Right ventricle myocardium superior (tissue), 1 donor: ENCODE results near the gene MEGF10. TPM values are rescaled to one million over a fixed set of nuclear protein-coding genes. Genes with fewer than 3 reads are reported as not detected.

Experiments used
- ATAC-seq: fragments of 200-7000 bp; cut with Tn5 transposase; one replicate; pipeline ENCODE4 v1.9.1; 2020; ENCODE audit warnings: mild to moderate bottlenecking; ENCODE audit not compliant: poor library complexity
- DNase-seq: peaks from one replicate; pipeline ENCODE4 v3.0.0-alpha.2; 2020
- intact Hi-C: fragments of 100-400 bp; cut with DNase I; formaldehyde crosslinking; loops from one replicate; pipeline ENCODE4 v1.11.2; 2022
- total RNA-seq: library from RNA; stranded (reverse); fragmentation: NEBNext Ultra II Directional; extraction: Animal tissue kit (Norgen Biotek cat#: 25700); gene quantifications from one replicate; pipeline ENCODE4 v1.2.1, GENCODE V29; 2021
- donor health status: DM: no; HTN: yes; CAD: no; lungs with severe emphysema.

Gene MEGF10
- total RNA-seq, 1 donor from 2014 or later, result 0.78 TPM

DNA sequence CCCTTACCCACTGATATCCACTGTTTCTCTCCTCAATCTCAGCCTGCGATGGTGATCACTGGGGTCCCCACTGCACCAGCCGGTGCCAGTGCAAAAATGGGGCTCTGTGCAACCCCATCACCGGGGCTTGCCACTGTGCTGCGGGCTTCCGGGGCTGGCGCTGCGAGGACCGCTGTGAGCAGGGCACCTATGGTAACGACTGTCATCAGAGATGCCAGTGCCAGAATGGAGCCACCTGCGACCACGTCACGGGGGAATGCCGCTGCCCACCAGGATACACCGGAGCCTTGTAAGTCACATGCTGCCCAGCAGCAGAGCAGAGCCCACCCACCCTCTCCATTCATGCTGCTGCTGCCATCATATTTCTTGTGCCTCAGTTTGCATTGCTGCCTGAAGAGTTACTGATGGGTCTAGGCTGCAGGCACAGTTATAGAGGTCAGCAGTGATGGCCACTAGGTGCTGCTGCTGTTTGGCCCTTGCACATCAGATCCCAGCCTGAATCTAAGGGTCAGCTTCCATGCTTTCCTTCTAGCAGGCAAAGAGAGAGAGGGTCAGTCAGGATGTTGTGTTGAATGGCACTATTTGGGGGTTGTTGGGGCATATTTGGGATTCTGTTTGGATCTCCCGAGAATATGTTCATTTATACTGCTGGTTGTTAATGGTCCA is 106.0 kb downstream of the MEGF10 start:
- ATAC-seq, result no peak
- no peak for DNase-seq
- intact Hi-C loops, result no loop called here

- no peak for ATAC-seq
- no peak for DNase-seq
- intact Hi-C loops, result no loop called here
Measured at GRCh38 chr5:127398508-127398907, 107.9 kb downstream of the MEGF10 start.

DNA sequence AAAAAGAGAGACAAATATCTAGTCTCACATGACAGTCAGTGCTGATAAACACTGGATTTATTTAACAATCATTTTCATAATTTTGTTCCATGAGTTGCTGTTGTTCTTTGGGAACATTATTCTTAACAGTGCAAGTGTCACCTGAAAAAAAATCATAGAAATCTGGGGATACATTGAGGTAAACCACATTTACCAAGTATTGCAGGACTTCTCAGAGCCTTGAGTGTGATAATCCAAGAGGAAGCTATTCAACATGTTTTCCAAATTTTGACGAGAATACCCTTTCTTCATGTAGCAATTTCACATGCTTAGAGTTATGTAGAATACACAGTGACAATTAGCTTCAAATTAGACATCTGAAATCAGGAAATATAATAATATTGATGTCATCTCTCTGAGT is 108.5 kb downstream of the MEGF10 start:
- DNase-seq (no peak), ATAC-seq (no peak)
- intact Hi-C loops, result no loop called here

DNA sequence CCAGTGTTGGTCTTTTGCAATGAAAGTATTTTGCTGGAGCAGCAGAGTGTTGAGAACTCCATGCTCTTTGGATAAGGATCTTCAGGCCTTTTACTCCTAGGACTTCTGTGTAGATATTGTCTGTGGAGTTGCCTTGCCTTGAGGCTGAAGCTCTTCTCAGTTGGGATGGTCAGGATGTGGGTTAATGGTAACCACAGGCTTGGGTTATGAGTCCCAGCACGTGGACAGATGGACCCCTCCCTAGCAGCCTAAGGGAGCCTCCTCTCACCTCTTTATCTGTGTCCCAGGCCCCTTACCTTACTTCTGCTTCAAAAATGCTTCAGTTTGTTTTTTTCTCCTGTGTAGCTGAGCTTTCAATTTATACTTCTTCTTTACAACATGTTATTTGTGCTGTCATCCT is 109.9 kb downstream of the MEGF10 start:
- DNase-seq, result no peak
- intact Hi-C loops, result no loop called here
- ATAC-seq, result no peak

DNA sequence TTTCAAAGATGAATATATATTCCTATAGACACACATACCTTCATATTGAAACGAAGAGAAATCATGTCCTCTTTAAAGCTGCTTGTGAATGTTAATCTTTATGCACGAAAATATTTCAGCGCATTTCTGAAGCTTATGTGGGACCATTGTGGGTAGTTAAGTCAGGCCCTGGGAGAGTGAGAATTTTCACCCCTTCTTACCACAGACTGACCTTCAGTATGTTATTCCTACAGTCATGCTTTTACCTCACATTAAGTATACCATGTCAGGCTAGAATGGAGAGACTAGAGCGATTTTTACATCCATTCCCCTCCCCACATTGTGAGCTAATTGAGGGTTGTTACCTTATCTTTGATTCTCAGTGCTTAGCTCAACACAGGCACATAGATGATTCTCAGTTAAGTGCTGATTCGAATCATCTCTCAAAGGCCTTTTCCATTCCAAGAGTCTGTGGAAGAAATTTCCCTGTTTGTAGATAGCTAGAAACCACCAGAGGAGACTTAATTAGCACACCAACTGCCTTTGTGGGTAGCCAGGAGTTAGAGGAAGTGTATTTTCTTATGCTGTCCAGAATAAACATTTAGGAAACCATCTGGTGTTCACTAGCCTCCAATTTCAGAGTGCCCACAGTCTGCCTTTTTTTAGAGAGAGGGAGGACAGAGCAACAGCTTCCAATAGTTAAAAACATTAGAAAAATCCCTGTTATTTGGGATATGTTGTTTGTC is 110.5 kb downstream of the MEGF10 start:
- DNase-seq (no peak), ATAC-seq (no peak)
- intact Hi-C loops, result no loop called here

- intact Hi-C loops, result no loop called here
- ATAC-seq (no peak), DNase-seq (no peak)
Measured at GRCh38 chr5:127402361-127402760, 111.8 kb downstream of the MEGF10 start.

- ATAC-seq, result no peak
- intact Hi-C loops, result no loop called here
- DNase-seq, result no peak
Measured at GRCh38 chr5:127404190-127404589, 113.6 kb downstream of the MEGF10 start.

GRCh38 chr5:127406326-127407121 is 115.9 kb downstream of the MEGF10 start:
- ATAC-seq (peak; percentile 45), DNase-seq (no peak)
- intact Hi-C loops, result no loop called here

DNA sequence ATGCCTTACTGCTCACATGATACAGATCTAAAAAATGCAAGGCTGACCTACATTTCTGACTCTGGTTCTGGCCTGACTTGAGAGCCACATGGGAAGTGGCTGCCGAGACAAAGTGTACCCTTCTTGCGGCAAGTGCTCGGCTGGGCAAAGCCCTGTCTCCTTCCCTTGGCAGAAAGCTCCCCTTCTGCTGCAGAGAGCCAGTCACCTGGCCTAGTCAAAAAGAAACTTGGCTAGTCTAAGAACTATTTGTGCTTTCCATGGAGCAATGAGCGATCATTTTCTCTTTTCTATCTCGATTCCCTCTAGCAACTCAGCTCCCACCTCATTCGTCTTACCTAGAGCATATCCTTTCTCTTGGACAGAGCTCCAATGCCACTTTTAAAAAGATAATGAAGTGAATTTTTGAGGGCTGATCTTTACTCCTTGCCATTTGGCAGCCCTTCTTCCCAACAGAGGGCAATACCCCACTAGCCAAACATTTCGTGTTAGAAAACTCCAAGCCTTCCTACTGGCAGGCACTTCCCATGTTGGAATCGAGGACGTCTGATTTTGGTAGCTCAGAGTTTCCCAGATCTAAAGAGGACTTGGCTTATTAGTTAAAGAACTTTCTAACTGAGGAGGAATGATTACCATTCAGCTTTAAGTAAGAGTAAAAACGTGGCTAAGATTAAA is 118.8 kb downstream of the MEGF10 start:
- DNase-seq (peak; percentile 39), ATAC-seq (peak; percentile 83)
- intact Hi-C loops, result no loop called here

DNA sequence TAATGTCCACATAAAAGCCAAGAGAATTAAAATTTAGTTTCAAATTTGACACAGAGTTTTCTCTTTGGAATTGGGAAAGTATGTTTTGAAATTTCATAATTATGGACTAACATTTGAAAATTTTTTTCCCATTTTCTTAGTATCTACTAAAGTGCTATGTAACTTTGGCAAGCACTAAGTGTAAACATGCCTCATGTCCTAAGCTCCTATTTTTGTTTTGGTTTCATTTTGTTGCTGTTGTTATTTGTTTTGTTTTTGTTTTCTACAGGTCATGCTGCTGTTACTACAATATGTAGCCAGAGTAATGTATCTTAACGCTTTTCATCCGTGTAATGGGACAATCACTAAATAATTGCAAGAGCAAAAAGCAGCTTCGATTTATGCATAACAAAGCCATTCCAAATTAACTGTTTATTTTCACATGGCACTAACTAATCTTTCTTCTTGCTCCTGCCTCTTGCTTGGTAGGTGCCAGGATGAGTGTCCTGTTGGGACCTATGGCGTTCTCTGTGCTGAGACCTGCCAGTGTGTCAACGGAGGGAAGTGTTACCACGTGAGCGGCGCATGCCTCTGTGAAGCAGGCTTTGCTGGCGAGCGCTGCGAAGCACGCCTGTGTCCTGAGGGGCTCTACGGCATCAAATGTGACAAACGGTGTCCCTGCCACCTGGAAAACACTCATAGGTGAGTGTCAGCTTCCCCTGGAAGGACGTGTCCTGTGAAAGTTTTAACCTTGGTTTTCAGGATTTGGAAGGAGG is 119.5 kb downstream of the MEGF10 start:
- DNase-seq (no peak), ATAC-seq (no peak)
- intact Hi-C loops, result no loop called here

GRCh38 chr5:127410959-127411358 is 120.4 kb downstream of the MEGF10 start:
- DNase-seq (no peak), ATAC-seq (no peak)
- intact Hi-C loops, result no loop called here

GRCh38 chr5:127411381-127411780 is 120.8 kb downstream of the MEGF10 start:
- intact Hi-C loops, result no loop called here
- ATAC-seq, result no peak
- DNase-seq, result no peak

- intact Hi-C loops, result no loop called here
- ATAC-seq (no peak), DNase-seq (no peak)
Measured at GRCh38 chr5:127412698-127413097, 122.1 kb downstream of the MEGF10 start.

- ATAC-seq, result no peak
- intact Hi-C loops, result no loop called here
- no peak for DNase-seq
Measured at GRCh38 chr5:127415034-127415433, 124.4 kb downstream of the MEGF10 start.

- DNase-seq (no peak), ATAC-seq (no peak)
- intact Hi-C loops, result no loop called here
Measured at GRCh38 chr5:127416906-127417305, 126.3 kb downstream of the MEGF10 start.

GRCh38 chr5:127417528-127417927 is 126.9 kb downstream of the MEGF10 start:
- intact Hi-C loops, result no loop called here
- no peak for DNase-seq
- ATAC-seq, result peak; percentile 74

- DNase-seq (no peak), ATAC-seq (peak; percentile 62)
- intact Hi-C loops, result no loop called here
Measured at GRCh38 chr5:127418367-127418766, 127.8 kb downstream of the MEGF10 start.

DNA sequence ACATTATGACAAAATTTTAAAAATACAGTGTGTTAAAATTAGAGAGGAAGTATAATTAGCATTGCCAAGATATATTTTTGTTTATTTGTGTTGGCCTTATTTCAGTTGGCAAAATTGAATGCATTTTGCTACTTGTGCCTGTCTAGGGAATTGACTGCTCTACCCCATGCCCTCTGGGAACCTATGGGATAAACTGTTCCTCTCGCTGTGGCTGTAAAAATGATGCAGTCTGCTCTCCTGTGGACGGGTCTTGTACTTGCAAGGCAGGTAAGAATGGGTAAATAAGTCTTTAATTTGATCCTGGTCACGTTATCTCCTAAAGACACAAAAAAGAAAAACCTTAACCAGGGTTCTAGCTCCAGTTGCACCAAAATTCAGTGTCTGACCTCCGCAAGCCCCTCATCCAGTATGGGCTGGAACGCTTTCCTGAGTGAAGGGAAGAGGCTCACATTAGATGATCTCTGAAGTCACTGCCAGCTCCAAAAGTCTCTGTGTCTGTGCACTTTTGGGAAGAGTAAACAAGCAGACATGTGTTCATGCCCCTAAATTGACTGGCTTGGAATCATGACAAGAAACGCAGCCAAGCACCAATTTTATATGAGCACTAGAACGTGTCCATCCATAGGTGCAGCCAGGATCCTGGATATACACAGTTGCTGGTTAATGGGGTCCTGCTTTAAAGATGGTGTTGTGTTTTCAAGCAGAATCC is 128.5 kb downstream of the MEGF10 start:
- no peak for DNase-seq
- ATAC-seq, result no peak
- intact Hi-C loops, result no loop called here
